HG03442 (cell line): Measurements from ENCODE around the gene CPXM2.

Source experiments
- ATAC-seq: cut with Tn5 transposase; IDR thresholded peaks from one replicate; pipeline ENCODE4 v1.9.1; 2021; ENCODE audit warnings: mild to moderate bottlenecking, moderate library complexity; ENCODE audit not compliant: unreplicated experiment

The CPXM2 gene

DNA sequence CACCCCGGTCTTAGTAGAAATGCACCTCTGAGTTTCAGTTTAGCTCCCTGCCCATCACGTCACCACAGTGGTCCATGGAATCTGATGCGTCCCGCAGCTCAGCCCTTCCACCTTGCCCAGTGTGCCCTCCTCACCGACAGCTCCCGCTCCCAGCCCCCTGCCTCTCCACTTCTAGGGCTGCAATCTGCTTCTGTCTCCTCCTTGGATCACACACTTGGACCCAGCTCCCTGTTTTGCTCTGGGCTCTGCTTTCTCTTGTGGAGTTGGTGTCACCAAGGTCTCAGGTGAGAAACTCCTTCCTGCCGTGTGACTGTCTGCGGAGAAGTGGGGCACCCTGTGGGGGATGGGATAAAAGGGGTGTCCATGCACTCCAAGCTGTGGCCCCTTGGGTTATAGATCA is 187.5 kb downstream of the CPXM2 start:
- ATAC-seq = no peak

DNA sequence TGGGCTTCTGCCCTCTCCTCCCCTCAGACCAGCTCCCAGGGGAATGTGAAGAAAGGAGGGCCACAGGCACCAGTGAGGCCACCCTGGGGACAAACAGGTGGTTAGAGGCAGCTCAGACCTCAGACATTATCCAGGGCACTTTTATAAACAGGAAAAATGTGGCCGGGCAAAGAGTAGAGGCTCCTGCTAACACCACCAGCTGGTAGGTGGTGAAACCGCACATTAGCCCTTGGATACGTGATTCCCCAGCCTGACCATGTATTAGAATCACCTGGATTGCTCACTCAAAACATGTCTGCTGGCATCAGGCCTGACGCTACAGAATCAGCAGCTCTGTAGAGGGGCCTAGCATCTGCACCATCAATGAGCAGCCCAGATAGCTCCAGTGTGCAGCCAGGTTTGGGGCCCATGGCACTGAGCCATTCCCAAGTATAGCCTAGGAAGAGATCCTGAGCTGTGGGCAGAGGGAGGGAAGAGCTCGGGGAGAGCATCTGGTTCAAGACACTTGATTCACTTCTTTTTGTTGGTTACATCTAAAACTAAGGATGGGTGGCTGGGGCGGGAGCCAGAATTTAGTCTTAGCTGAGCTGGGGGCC is 188.3 kb downstream of the CPXM2 start:
- no peak for ATAC-seq
